Stimulated activated CD8-positive, alpha-beta memory T cell treated with anti-CD3 and anti-CD28 coated beads, Interleukin-7, amount 100 ng/mL, for 4 hours (primary cell): Measurements from ENCODE around the gene MT1B.

Source experiments
- DNase-seq, 2 donors: peaks; one replicate each; pipeline ENCODE4 v3.0.0-alpha.2; 2020; ENCODE audit warnings: low read depth in 2 of 2

MT1B gene

GRCh38 chr16:56684926-56685590 lies 33.4 kb downstream of the MT1B start:
- no peak for DNase-seq

GRCh38 chr16:56686758-56687157 lies 35.1 kb downstream of the MT1B start:
- no peak for DNase-seq

GRCh38 chr16:56688762-56689161 lies 37.1 kb downstream of the MT1B start:
- no peak for DNase-seq

- no peak for DNase-seq
These were observed 37.5 kb downstream of the MT1B start for GRCh38 chr16:56689171-56689570.

- DNase-seq: no peak
These were observed 38.9 kb downstream of the MT1B start for GRCh38 chr16:56690420-56691122.

- no peak for DNase-seq
These were observed 40.2 kb downstream of the MT1B start for GRCh38 chr16:56691885-56692284.

- DNase-seq: no peak
These were observed 43.6 kb downstream of the MT1B start for GRCh38 chr16:56695246-56695645.

GRCh38 chr16:56697456-56698155 lies 45.9 kb downstream of the MT1B start:
- no peak for DNase-seq

GRCh38 chr16:56700195-56700594 lies 48.5 kb downstream of the MT1B start:
- no peak for DNase-seq

GRCh38 chr16:56700631-56701030 lies 48.9 kb downstream of the MT1B start:
- DNase-seq: no peak

- DNase-seq: no peak
These were observed 49.8 kb downstream of the MT1B start for GRCh38 chr16:56701534-56701933.
